Stomach (tissue), 4 donors: ENCODE measurements around the gene AFTPH.

ENCODE experiments used
- POLR2A ChIP-seq, 4 donors: fragments of 450-650 bp; IDR thresholded peaks; one replicate each; pipeline ENCODE4 v1.6.1; 2016; ENCODE audit warnings: antibody characterized with exemption in 4 of 4, control low read depth in 2 of 4, mild to moderate bottlenecking in 1 of 4, moderate library complexity in 1 of 4
- POLR2AphosphoS5 ChIP-seq, 3 donors: sonication (generic); formaldehyde crosslinking; IDR thresholded peaks; one replicate each; pipeline ENCODE4 v1.6.1; 2016; ENCODE audit warnings: antibody characterized with exemption in 3 of 3

GRCh38 chr2:64532030-64532429, 7.9 kb downstream of the AFTPH start:
- TF ChIP-seq POLR2AphosphoS5 (IDR thresholded peaks at IDR 0.05) = no peak
- no peak for TF ChIP-seq POLR2A (IDR thresholded peaks at IDR 0.05)
